GM12878 (cell line): ENCODE measurements around the gene NMT1. TPM values are rescaled to one million over a fixed set of nuclear protein-coding genes. Genes with fewer than 3 reads are reported as not detected.

ENCODE experiments used
- ATAC-seq: fragments of 200-7000 bp; cut with Tn5 transposase; 3 replicates; pipeline ENCODE4 v1.9.1; 2020; ENCODE audit warnings: mild to moderate bottlenecking, moderate library complexity
- BruUV-seq: library from RNA; stranded (reverse); fragments of 400-500 nt; replicated peaks from 2 replicates; lab custom pipeline; 2021; lab: Mats Ljungman, UMichigan
- CTCF ChIA-PET: fragments of 300-600 bp; sonication (Branson Sonifier 250); formaldehyde crosslinking; extraction: SDS; loops from one replicate; lab custom pipeline; 2021; ENCODE audit warnings: inconsistent platforms; lab: Yijun Ruan, JAX
- POLR2A ChIA-PET: fragments of 350-600 bp; formaldehyde crosslinking; extraction: SDS; loops from one replicate; lab custom pipeline; 2021; ENCODE audit warnings: inconsistent platforms; lab: Charles Lee
- RAD21 ChIA-PET: fragments of 300-600 bp; sonication (Branson Sonifier 250); formaldehyde crosslinking; loops from one replicate; lab custom pipeline; 2023; ENCODE audit warnings: antibody characterized with exemption; ENCODE audit not compliant: unreplicated experiment; lab: Charles Lee
- SMC1A ChIA-PET: fragments of 300-600 bp; sonication (Branson Sonifier 250); formaldehyde crosslinking; loops from one replicate; lab custom pipeline; 2023; ENCODE audit not compliant: unreplicated experiment, uncharacterized antibody; lab: Charles Lee
- DNase-seq: peaks from one replicate; pipeline ENCODE4 v3.0.0-alpha.2; 2011; ENCODE audit warnings: low read depth, low spot score
- FAIRE-seq: peaks from 3 replicates; lab custom pipeline; 2011; peaks lifted over from hg19 to GRCh38; lab: Jason Lieb, UNC
- H2AFZ ChIP-seq: 2 replicates; pipeline ENCODE4 v1.6.0; 2011; ENCODE audit warnings: low read depth, low read length, control low read depth; ENCODE audit not compliant: control insufficient read depth
- H3K27ac ChIP-seq: 2 replicates; pipeline ENCODE4 v1.5.1; 2011; ENCODE audit warnings: control low read depth; ENCODE audit not compliant: control insufficient read depth, insufficient read depth
- H3K27me3 ChIP-seq, 2 experiments: replicated peaks in 1 of 2; 2 replicates each; pipeline versions ENCODE4 v1.6.0 to v1.6.1; 2011; ENCODE audit warnings: low read length in 1 of 2; ENCODE audit not compliant: control insufficient read depth in 2 of 2, insufficient read depth in 2 of 2
- H3K36me3 ChIP-seq, 2 experiments: 2 replicates each; pipeline ENCODE4 v1.5.1; 2011; ENCODE audit warnings: low read length in 1 of 2; ENCODE audit not compliant: control insufficient read depth in 2 of 2, insufficient read depth in 2 of 2
- H3K4me1 ChIP-seq: 2 replicates; pipeline ENCODE4 v1.6.1; 2011; ENCODE audit warnings: mild to moderate bottlenecking, low read length, moderate library complexity, mixed read lengths; ENCODE audit not compliant: control insufficient read depth, insufficient read depth
- H3K4me2 ChIP-seq: 2 replicates; pipeline ENCODE4 v1.6.0; 2011; ENCODE audit warnings: control low read depth; ENCODE audit not compliant: control insufficient read depth, insufficient read depth
- H3K4me3 ChIP-seq: fragments of 200-600 bp; sonication (generic); 2 replicates; pipeline ENCODE4 v1.5.1; 2016
- H3K79me2 ChIP-seq: 2 replicates; pipeline ENCODE4 v1.6.0; 2011; ENCODE audit warnings: low read length; ENCODE audit not compliant: control insufficient read depth, insufficient read depth
- H3K9ac ChIP-seq: 2 replicates; pipeline ENCODE4 v1.8.0; 2011; ENCODE audit warnings: low read length, control low read depth, mixed read lengths; ENCODE audit not compliant: control insufficient read depth, insufficient read depth
- H3K9me3 ChIP-seq: replicated peaks from 3 replicates; pipeline ENCODE4 v1.5.1; 2011; ENCODE audit warnings: mild to moderate bottlenecking, low read length; ENCODE audit not compliant: control insufficient read depth, insufficient read depth
- H4K20me1 ChIP-seq: 2 replicates; pipeline ENCODE4 v1.6.0; 2011; ENCODE audit not compliant: control insufficient read depth, insufficient read depth
- CHD4 ChIP-seq: fragments of 200-600 bp; sonication (generic); IDR thresholded peaks from 2 replicates; pipeline ENCODE4 v1.6.1; 2016; ENCODE audit warnings: mild to moderate bottlenecking
- E2F4 ChIP-seq: IDR thresholded peaks from 2 replicates; pipeline ENCODE4 v1.6.1; 2012; ENCODE audit warnings: low read depth, low read length, improper control_type of control experiment
- NFYA ChIP-seq: IDR thresholded peaks from 2 replicates; pipeline ENCODE4 v1.6.1; 2011; ENCODE audit warnings: low read depth, mild to moderate bottlenecking, low read length, improper control_type of control experiment, borderline replicate concordance
- NRF1 ChIP-seq: conservative IDR thresholded peaks from 2 replicates; pipeline ENCODE4 v1.6.1; 2011; ENCODE audit warnings: mild to moderate bottlenecking, low read depth, low read length, improper control_type of control experiment
- RAD51 ChIP-seq: fragments of 450-650 bp; IDR thresholded peaks from 2 replicates; pipeline ENCODE4 v1.6.1; 2016; ENCODE audit warnings: moderate library complexity, mild to moderate bottlenecking, inconsistent platforms
- ZBTB4 ChIP-seq: fragments of 450-650 bp; formaldehyde crosslinking; IDR thresholded peaks from 2 replicates; pipeline ENCODE4 v1.4.0; 2022; ENCODE audit warnings: mild to moderate bottlenecking, moderate library complexity
- WGBS: methylation state at CpG from one replicate; pipeline ENCODE4 v1.1.6; 2016; ENCODE audit warnings: low lambda C conversion rate; ENCODE audit not compliant: insufficient replicate concordance, insufficient coverage; ENCODE audit errors: missing lambda C conversion rate; 5-methylcytosine and 5-hydroxymethylcytosine counted together
- in situ Hi-C: fragments of 300-500 bp; cut with MboI; formaldehyde crosslinking; loops from 9 replicates; pipeline ENCODE4 v1.14.3; 2018; ENCODE audit warnings: mixed read lengths
- intact Hi-C: fragments of 100-400 bp; cut with micrococcal nuclease; formaldehyde crosslinking; loops from one replicate; pipeline ENCODE4 v1.14.2; 2022; ENCODE audit not compliant: unreplicated experiment
- polyA plus RNA-seq, 11 experiments: library from polyadenylated mRNA; depleted of rRNA in 4 of 11; unstranded in 6 of 11; stranded (reverse) in 5 of 11; fragments of >200 nt; fragmentation: Nextera tagmentation in 4 of 11; fragmentation: Illumina TruSeq in 1 of 11; extraction: Ambion mirVana in 4 of 11; extraction: Trizol in 1 of 11; gene quantifications; 1 replicate in 1 of 11; 2 replicates in 10 of 11; pipeline versions ENCODE4 v1.2.1 to v1.2.3, GENCODE V29; 2011 to 2016; ENCODE audit warnings: inconsistent platforms in 2 of 11, missing spikeins in 2 of 11, low read depth in 1 of 11
- total RNA-seq, 4 experiments: library from RNA; depleted of rRNA in 3 of 4; stranded (reverse); fragments of >200 nt in 3 of 4; fragmentation: Illumina TruSeq in 1 of 4; extraction: Trizol in 1 of 4; gene quantifications; 2 replicates each; pipeline versions ENCODE4 v1.2.1 to v1.2.3, GENCODE V29; 2013 to 2021

Gene NMT1
- total and polyA plus RNA-seq, 10 of the 15 experiments (the other 5 are each of a cell fraction or from before 2014, with no cell fraction given) = 96.7 to 395 (median 222) TPM

DNA sequence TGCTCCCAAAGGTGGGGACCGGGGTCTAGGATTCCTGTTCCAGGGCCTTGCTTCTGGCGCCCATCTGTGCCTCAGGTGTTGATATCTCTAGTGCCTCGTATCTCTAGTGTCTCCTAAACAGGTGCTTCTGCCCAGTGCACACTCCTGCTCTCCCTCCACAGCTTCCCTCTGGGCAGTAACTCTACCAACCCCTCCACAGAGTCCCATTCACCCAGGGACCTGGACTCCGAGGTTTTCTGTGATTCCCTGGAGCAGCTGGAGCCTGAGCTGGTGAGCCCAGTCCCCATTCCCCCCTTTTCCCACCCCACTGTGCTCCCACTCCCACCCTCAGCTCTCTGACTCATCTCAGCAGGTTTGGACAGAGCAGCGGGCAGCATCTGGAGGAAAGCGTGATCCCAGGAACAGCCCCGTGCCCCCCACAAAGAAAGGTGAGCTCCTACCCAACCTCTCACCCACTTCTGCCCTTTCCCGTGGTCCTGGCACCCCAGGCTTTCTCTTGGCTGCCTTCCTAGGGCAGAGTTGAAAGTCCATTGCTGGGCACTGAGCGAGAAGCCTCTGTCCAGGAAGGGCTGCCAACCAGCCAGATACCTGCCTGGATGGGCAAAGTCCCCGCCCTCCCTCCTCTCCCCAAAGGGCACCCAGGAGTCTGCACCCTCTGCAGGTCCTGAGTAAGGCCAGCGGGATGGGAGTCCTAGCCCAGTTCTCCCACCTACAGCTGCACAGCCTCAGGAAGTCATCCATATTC lies 76.6 kb downstream of the NMT1 start:
- no peak for DNase-seq
- no peaks in the 10 kb centered on the region for H3K9me3 ChIP-seq
- no peak overlapping the region for H3K27ac ChIP-seq
- peaks cover 4% of the 10 kb centered on the region for H3K79me2 ChIP-seq
- peaks cover 8% of the 10 kb centered on the region for H3K4me1 ChIP-seq
- H3K9ac ChIP-seq = no peak overlapping the region
- 65% methylated on average over 10 of the region's 11 CpGs for WGBS
- intact Hi-C loops = no loop called here
- no peak for FAIRE-seq
- TF ChIP-seq NRF1 (no peak), CHD4 (no peak), ZBTB4 (CRISPR knock-in tag) (no peak), RAD51 (no peak), NFYA (no peak), E2F4 (no peak)
- TF ChIP-seq, all 136 proteins: peak for 0
- CTCF ChIA-PET = interaction anchor here (3.0 to 8.1 kb wide), 3 partner anchors 14 to 58 kb away, joined by 39 to 291 read pairs (median 58); partner anchors contain the start of gene HEXIM2
- H2AFZ ChIP-seq = no peak overlapping the region
- H3K4me3 ChIP-seq = no peak overlapping the region
- H3K36me3 ChIP-seq = no peaks in the 10 kb centered on the region
- ATAC-seq = no peak
- RAD21 ChIA-PET = interaction anchor here (3.2 kb wide), 1 partner anchor 61 kb away, joined by 108 read pairs; no protein-coding TSS in a partner anchor
- SMC1A ChIA-PET = interaction anchor here (3.4 kb wide), 1 partner anchor 59 kb away, joined by 72 read pairs; no protein-coding TSS in a partner anchor
- no peaks in the 10 kb centered on the region for H3K27me3 ChIP-seq
- no peaks in the 10 kb centered on the region for H4K20me1 ChIP-seq
- in situ Hi-C loops = loop anchor here (5.0 kb wide), 1 partner anchor 60 kb away; no protein-coding TSS in a partner anchor
- no peak overlapping the region for H3K4me2 ChIP-seq
- BruUV-seq = no TSS peak
- POLR2A ChIA-PET = interaction anchor here (1.0 kb wide), 1 partner anchor 10 kb away, joined by 3 read pairs; no protein-coding TSS in a partner anchor
